T-cell (primary cell): ENCODE results near the gene UBE2Q2. TPM values are rescaled to one million over a fixed set of nuclear protein-coding genes. Genes with fewer than 3 reads are reported as not detected.
"Not testable (repeated sequence)": the region's sequence is repeated elsewhere in the genome, so short reads cannot be mapped to it uniquely, and the experiment has no call there.

Experiments used
- ATAC-seq, 4 experiments: fragments of 200-7000 bp in 3 of 4; fragments of 150-1000 bp in 1 of 4; cut with Tn5 transposase; replicated peaks in 1 of 4; 1 replicate in 3 of 4; 2 replicates in 1 of 4; pipeline ENCODE4 v1.10.0; 2021; ENCODE audit warnings: moderate library complexity in 3 of 4, mild to moderate bottlenecking in 2 of 4, moderate number of reproducible peaks in 1 of 4
- CTCF ChIA-PET, 2 donors: fragments of 300-600 bp; sonication (Branson Sonifier 250); formaldehyde crosslinking; loops; one replicate each; lab custom pipeline; 2022; ENCODE audit warnings: antibody characterized with exemption in 2 of 2; lab: Charles Lee
- POLR2A ChIA-PET, 2 donors: fragments of 300-600 bp; sonication (Branson Sonifier 250); formaldehyde crosslinking; loops; one replicate each; lab custom pipeline; 2022; ENCODE audit warnings: antibody characterized with exemption in 2 of 2; lab: Charles Lee
- DNase-seq, 35 experiments: peaks; one replicate each; pipeline versions ENCODE4 v3.0.0 to v3.0.0-alpha.2; 2013 to 2023
- H3K27ac ChIP-seq: one replicate; pipeline ENCODE4 v1.5.1; 2013; ENCODE audit warnings: low read length
- H3K27me3 ChIP-seq, 2 experiments: replicated peaks in 1 of 2; 1 replicate in 1 of 2; 2 replicates in 1 of 2; pipeline versions ENCODE4 v1.6.1 to v1.7.0; 2013; ENCODE audit warnings: low read length in 1 of 2, mixed read lengths in 1 of 2; ENCODE audit not compliant: control insufficient read depth in 2 of 2, insufficient read depth in 2 of 2; ENCODE audit errors: extremely low read depth in 1 of 2
- H3K36me3 ChIP-seq, 2 donors: 1 replicate in 1 of 2; 2 replicates in 1 of 2; pipeline versions ENCODE4 v1.6.1 to v1.7.0; 2013; ENCODE audit warnings: low read length in 1 of 2; ENCODE audit not compliant: control insufficient read depth in 2 of 2, insufficient read depth in 1 of 2; ENCODE audit errors: extremely low read depth in 1 of 2
- H3K4me1 ChIP-seq, 2 experiments: 1 replicate in 1 of 2; 2 replicates in 1 of 2; pipeline versions ENCODE4 v1.6.1 to v1.7.0; 2013; ENCODE audit warnings: low read length in 2 of 2, mixed read lengths in 1 of 2; ENCODE audit not compliant: insufficient read depth in 2 of 2, control insufficient read depth in 1 of 2; ENCODE audit errors: extremely low read depth in 1 of 2
- H3K4me3 ChIP-seq, 2 donors: 1 replicate in 1 of 2; 2 replicates in 1 of 2; pipeline versions ENCODE4 v1.5.1 to v1.7.0; 2013; ENCODE audit warnings: mild to moderate bottlenecking in 2 of 2, low read length in 1 of 2, moderate library complexity in 1 of 2; ENCODE audit not compliant: control insufficient read depth in 1 of 2; ENCODE audit errors: extremely low read depth in 1 of 2
- H3K9me3 ChIP-seq: 2 replicates; pipeline ENCODE4 v1.7.0; 2013
- H3K27ac Mint-ChIP-seq, 2 donors: one replicate each; pipeline ENCODE4 v1.8.0; 2020 to 2021; ENCODE audit warnings: mild to moderate bottlenecking in 2 of 2, mixed read lengths in 2 of 2
- H3K27me3 Mint-ChIP-seq, 2 donors: one replicate each; pipeline ENCODE4 v1.8.0; 2021 to 2022; ENCODE audit warnings: mixed read lengths in 2 of 2
- H3K36me3 Mint-ChIP-seq: one replicate; pipeline ENCODE4 v1.8.0; 2021; ENCODE audit warnings: mixed read lengths
- H3K4me1 Mint-ChIP-seq, 3 donors: one replicate each; pipeline ENCODE4 v1.8.0; 2020 to 2022; ENCODE audit warnings: mixed read lengths in 3 of 3, mild to moderate bottlenecking in 1 of 3
- H3K4me3 Mint-ChIP-seq, 3 donors: one replicate each; pipeline ENCODE4 v1.8.0; 2020 to 2022; ENCODE audit warnings: mild to moderate bottlenecking in 3 of 3, mixed read lengths in 3 of 3, moderate library complexity in 3 of 3
- H3K9me3 Mint-ChIP-seq, 3 donors: one replicate each; pipeline ENCODE4 v1.8.0; 2020 to 2022; ENCODE audit warnings: mixed read lengths in 3 of 3
- WGBS: methylation state at CpG from one replicate; pipeline ENCODE4 v1.1.5; 2013; ENCODE audit warnings: missing lambda C conversion rate; ENCODE audit not compliant: insufficient coverage; 5-methylcytosine and 5-hydroxymethylcytosine counted together
- total RNA-seq, 35 experiments: library from RNA in 6 of 35; stranded (reverse) in 6 of 35; fragments of 120-200 nt in 1 of 35; gene quantifications; one replicate each; pipeline versions ENCODE4 v1.2.1 to v1.2.4 and lab custom pipeline; 2013 to 2026

Gene UBE2Q2
- total RNA-seq, 5 donors from 2014 or later (not counting 1 experiment from before 2014, with no cell fraction given) = 28.6 to 40.9 (median 36.9) TPM

DNA sequence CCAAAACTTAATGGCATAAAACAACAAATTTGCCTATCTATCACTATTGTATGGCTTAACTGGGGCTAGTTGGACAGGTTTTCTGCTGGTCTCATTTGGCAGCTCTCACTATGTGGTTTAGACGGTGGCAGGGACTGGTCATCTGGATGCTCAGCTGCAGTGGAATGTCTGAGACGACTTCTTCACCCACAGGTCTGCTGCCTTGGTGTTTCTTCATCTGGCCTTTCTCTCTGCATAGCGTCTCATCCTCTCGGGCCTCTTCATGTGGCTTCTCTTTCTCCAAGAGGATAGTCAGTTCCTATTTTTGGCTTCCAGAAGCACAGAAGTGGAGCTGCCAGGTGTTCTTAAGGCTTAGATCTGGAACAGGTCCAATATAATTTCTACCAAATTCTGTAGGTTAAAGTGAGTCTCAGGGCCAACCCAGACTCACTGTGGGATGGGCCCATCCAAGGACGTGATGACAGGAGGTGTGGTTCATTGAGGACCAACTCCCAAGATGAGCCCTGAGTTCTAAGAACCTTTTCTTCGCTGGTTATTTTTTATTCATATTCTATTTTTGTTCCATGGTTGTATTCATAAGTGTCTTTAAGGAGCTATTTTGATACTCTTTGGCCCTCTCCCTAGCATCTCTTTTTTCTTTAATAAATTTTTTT is 18.6 kb downstream of the UBE2Q2 start:
- Histone ChIP-seq H3K4me1 (peaks cover 0 to 5% of the 10 kb centered on the region in 2 experiments), H3K36me3 (peaks cover 0 to 25% of the 10 kb centered on the region in 2 donors), H3K9me3 (no peaks in the 10 kb centered on the region), H3K27me3 (no peaks in the 10 kb centered on the region), H3K4me3 (no peak overlapping the region), H3K27ac (no peak overlapping the region)
- ChIA-PET POLR2A (no interaction called here), CTCF (interaction anchor here in 1 of 2 donors (0.7 kb wide), 1 partner anchor 429 kb away, joined by 3 read pairs; no protein-coding TSS in a partner anchor)
- Mint-ChIP-seq H3K27ac (no peak overlapping the region), H3K4me1 (peaks cover 51 to 64% (median 59%) of the 10 kb centered on the region in 3 donors), H3K4me3 (no peak overlapping the region), H3K36me3 (peaks cover 52% of the 10 kb centered on the region), H3K9me3 (no peaks in the 10 kb centered on the region), H3K27me3 (no peaks in the 10 kb centered on the region)
- DNase-seq = no peak
- no peak for ATAC-seq
- 84% methylated on average over 3 of the region's 6 CpGs for WGBS

DNA sequence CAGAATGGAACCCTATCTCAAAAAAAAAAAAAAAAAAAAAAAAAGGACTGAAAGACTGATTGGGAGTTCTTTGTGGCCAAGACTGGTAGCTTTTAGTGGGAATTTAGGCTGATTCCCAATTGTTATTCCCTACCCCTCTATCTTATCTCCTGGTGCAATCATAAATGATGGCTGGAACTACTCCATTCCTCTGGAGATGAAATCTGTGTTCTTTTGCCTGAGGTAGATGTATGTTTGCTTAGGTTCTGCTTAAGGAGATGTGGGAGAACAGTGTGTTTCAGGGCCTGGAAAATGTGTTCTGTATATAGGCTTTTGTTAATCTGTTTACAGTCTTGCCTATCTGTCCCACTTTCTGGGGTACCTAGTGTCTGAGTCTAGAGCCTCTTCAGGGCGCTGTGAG is 19.5 kb downstream of the UBE2Q2 start:
- no peak for DNase-seq
- no CpG with 5 or more reads among the region's 1 CpG for WGBS
- Mint-ChIP-seq H3K27me3 (no peaks in the 10 kb centered on the region), H3K4me1 (peaks cover 53 to 67% (median 60%) of the 10 kb centered on the region in 3 donors), H3K9me3 (no peaks in the 10 kb centered on the region), H3K4me3 (no peak overlapping the region), H3K36me3 (peaks cover 50% of the 10 kb centered on the region), H3K27ac (no peak overlapping the region)
- Histone ChIP-seq H3K27ac (no peak overlapping the region), H3K4me1 (peaks cover 0 to 5% of the 10 kb centered on the region in 2 experiments), H3K36me3 (peaks cover 0 to 29% of the 10 kb centered on the region in 2 donors), H3K4me3 (no peak overlapping the region), H3K27me3 (no peaks in the 10 kb centered on the region), H3K9me3 (no peaks in the 10 kb centered on the region)
- no peak for ATAC-seq
- CTCF ChIA-PET = interaction anchor here in 1 of 2 donors (0.7 kb wide), 1 partner anchor 10 kb away, joined by 6 read pairs; no protein-coding TSS in a partner anchor
- POLR2A ChIA-PET = interaction anchor here in 1 of 2 donors (0.7 kb wide), 1 partner anchor 1856 kb away, joined by 14 read pairs; no protein-coding TSS in a partner anchor

DNA sequence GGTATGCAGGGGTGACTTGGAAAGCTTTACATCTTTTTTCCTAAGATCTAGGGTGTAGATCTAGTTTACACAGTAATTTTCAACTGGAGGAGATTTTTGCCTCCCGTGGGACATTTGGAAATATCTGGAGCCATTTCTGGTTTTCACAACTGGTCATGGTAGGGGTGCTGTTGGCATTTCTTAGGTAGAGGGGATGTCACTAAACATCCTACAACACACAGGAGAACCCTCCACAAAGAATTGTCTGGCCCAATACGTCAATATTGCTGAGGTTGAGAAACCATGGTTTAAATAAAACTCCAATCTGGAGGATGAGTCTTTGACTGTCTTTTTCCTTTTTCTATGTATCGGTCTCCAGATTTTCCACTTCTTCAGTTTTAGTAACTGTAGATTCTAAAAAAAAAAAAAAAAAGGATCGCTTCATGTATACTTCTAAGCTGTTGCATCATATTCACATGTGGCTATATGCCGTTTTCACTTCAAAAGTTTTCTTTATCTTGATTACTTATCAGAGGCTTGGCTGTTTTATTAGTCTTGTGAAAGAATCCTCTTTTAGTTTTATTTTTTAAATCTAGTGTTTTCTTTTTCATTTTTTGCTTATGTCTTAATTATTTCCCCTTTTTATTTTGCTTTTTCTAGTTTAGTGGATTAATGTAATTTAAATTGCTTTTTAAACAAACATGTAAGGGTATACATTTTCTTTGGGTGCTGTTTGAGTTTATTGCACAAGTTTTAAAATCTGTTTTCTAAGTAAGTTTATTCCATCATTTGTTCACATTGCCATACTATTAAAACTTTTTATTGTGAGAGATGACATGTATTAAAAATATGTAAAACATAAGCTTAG is 21.2 kb downstream of the UBE2Q2 start:
- CTCF ChIA-PET = interaction anchor here in 1 of 2 donors (0.7 kb wide), 1 partner anchor 27 kb away, joined by 3 read pairs; no protein-coding TSS in a partner anchor
- POLR2A ChIA-PET = interaction anchor here in 1 of 2 donors (0.6 kb wide), 2 partner anchors 12 to 58 kb away, joined by 4 to 5 read pairs; no protein-coding TSS in a partner anchor
- Histone ChIP-seq H3K4me1 (peaks cover 0 to 5% of the 10 kb centered on the region in 2 experiments), H3K27ac (no peak overlapping the region), H3K9me3 (no peaks in the 10 kb centered on the region), H3K36me3 (peaks cover 0 to 25% of the 10 kb centered on the region in 2 donors), H3K27me3 (no peaks in the 10 kb centered on the region), H3K4me3 (no peak overlapping the region)
- Mint-ChIP-seq H3K4me3 (no peak overlapping the region), H3K9me3 (no peaks in the 10 kb centered on the region), H3K27ac (no peak overlapping the region), H3K27me3 (no peaks in the 10 kb centered on the region), H3K4me1 (peaks cover 42 to 57% (median 44%) of the 10 kb centered on the region in 3 donors), H3K36me3 (peaks cover 51% of the 10 kb centered on the region)
- ATAC-seq (no peak), DNase-seq (no peak)
- WGBS = no CpG with 5 or more reads among the region's 5 CpGs

DNA sequence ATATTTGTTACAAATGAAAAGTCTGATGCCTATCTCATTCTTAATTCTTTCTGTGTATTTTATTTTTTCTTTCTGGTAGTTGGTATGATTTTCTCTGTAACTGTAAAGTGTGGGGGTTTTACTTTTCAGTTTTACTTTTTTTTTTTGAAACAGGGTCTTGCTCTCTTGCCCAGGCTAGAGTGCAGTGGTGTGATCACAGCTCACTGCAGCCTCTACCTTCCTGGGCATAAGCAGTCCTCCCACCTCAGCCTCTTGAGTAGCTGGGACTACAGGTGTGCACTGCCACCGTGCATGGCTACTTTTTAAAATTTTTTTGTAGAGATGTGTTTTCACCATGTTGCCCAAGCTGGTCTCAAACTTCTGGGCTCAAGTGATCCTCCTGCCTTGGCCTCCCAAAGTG is 22.8 kb downstream of the UBE2Q2 start:
- H3K4me1 Mint-ChIP-seq = peaks cover 37 to 48% (median 38%) of the 10 kb centered on the region in 3 donors
- H3K4me3 ChIP-seq, H3K4me1 ChIP-seq, CTCF ChIA-PET, H3K27ac Mint-ChIP-seq, H3K9me3 ChIP-seq, H3K27me3 Mint-ChIP-seq, H3K4me3 Mint-ChIP-seq, ATAC-seq, H3K27me3 ChIP-seq, H3K9me3 Mint-ChIP-seq, H3K27ac ChIP-seq, DNase-seq, POLR2A ChIA-PET: not testable (repeated sequence)
- WGBS = no CpG with 5 or more reads among the region's 1 CpG
- H3K36me3 Mint-ChIP-seq = peaks cover 47% of the 10 kb centered on the region
- H3K36me3 ChIP-seq = peaks cover 0 to 26% of the 10 kb centered on the region in 2 donors

DNA sequence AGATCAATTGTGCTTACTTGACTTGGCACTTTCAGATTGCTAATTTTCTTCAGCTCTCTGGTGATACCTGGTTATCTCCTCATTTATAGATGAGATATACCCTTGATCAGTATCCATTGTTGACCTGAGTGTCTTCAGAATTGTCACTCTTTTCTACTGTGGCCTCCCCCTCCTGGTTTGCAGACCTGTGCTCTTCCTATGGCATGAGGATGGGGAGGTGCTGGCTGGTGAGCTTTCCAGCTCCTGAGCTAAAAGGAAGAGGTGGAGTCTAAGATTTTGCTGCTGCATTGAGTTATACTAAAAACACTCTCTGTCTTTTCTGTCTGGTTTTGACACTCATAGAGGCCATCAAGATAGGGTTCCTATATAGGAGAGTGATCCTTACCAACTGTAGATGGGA is 23.7 kb downstream of the UBE2Q2 start:
- no peaks in the 10 kb centered on the region for H3K27me3 ChIP-seq
- H3K4me3 Mint-ChIP-seq = no peak overlapping the region
- peaks cover 0 to 23% of the 10 kb centered on the region in 2 donors for H3K36me3 ChIP-seq
- peaks cover 38 to 45% (median 41%) of the 10 kb centered on the region in 3 donors for H3K4me1 Mint-ChIP-seq
- H3K4me3 ChIP-seq = no peak overlapping the region
- H3K9me3 Mint-ChIP-seq = no peaks in the 10 kb centered on the region
- H3K4me1 ChIP-seq = peaks cover 0 to 5% of the 10 kb centered on the region in 2 experiments
- ChIA-PET CTCF (no interaction called here), POLR2A (interaction anchor here in 1 of 2 donors (0.6 kb wide), 1 partner anchor 18 kb away, joined by 3 read pairs; no protein-coding TSS in a partner anchor)
- H3K36me3 Mint-ChIP-seq = peaks cover 43% of the 10 kb centered on the region
- no peaks in the 10 kb centered on the region for H3K9me3 ChIP-seq
- H3K27me3 Mint-ChIP-seq = no peaks in the 10 kb centered on the region
- no peak overlapping the region for H3K27ac ChIP-seq
- no peak for ATAC-seq
- no peak for DNase-seq
- H3K27ac Mint-ChIP-seq = no peak overlapping the region

DNA sequence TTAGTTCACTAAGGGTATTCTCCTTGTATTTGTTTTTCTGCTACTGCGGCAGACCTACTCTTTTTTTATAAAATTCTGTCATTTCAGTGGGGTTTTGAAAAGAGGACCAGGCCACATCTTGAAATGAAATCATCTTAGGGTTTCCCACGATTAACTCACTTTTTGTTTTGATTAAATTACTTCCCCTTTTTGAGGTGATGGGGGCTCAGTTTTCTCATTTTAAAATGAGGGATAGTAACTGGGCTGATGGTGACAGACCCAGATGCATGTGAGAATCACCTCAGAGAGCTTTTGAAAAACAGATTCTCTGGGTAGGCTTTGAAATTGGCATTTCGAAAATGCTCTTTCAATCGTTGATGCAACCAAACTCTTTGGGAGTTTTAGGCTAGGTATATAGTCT is 24.2 kb downstream of the UBE2Q2 start:
- no peak overlapping the region for H3K4me3 ChIP-seq
- ChIA-PET CTCF (no interaction called here), POLR2A (interaction anchor here in 1 of 2 donors (0.6 kb wide), 1 partner anchor 19 kb away, joined by 3 read pairs; no protein-coding TSS in a partner anchor)
- ATAC-seq (no peak), DNase-seq (no peak)
- 79% methylated on average over 2 of the region's 4 CpGs for WGBS
- H3K36me3 Mint-ChIP-seq = peaks cover 42% of the 10 kb centered on the region
- peaks cover 0 to 23% of the 10 kb centered on the region in 2 donors for H3K36me3 ChIP-seq
- H3K4me3 Mint-ChIP-seq = no peak overlapping the region
- peaks cover 39 to 45% (median 45%) of the 10 kb centered on the region in 3 donors for H3K4me1 Mint-ChIP-seq
- peaks cover 0 to 5% of the 10 kb centered on the region in 2 experiments for H3K4me1 ChIP-seq
- no peak overlapping the region for H3K27ac ChIP-seq
- no peaks in the 10 kb centered on the region for H3K9me3 Mint-ChIP-seq
- no peaks in the 10 kb centered on the region for H3K9me3 ChIP-seq
- H3K27ac Mint-ChIP-seq = no peak overlapping the region
- no peaks in the 10 kb centered on the region for H3K27me3 ChIP-seq
- H3K27me3 Mint-ChIP-seq = no peaks in the 10 kb centered on the region
